HG03469 (cell line): ENCODE results near the gene ATP13A2.
"Not testable (repeated sequence)": the region's sequence is repeated elsewhere in the genome, so short reads cannot be mapped to it uniquely, and the experiment has no call there.

Experiments
- ATAC-seq: cut with Tn5 transposase; IDR thresholded peaks from one replicate; pipeline ENCODE4 v1.9.1; 2021; ENCODE audit warnings: mild to moderate bottlenecking, moderate library complexity, moderate number of reproducible peaks; ENCODE audit not compliant: unreplicated experiment

The ATP13A2 gene

GRCh38 chr1:16979475-16980327 is 32.0 kb downstream of the ATP13A2 start:
- ATAC-seq, result no peak

- ATAC-seq, result no peak
Observed at GRCh38 chr1:16978567-16979474, 32.9 kb downstream of the ATP13A2 start.

GRCh38 chr1:16978139-16978538 is 33.6 kb downstream of the ATP13A2 start:
- ATAC-seq, result no peak

- ATAC-seq, result no peak
Observed at GRCh38 chr1:16977377-16977776, 34.4 kb downstream of the ATP13A2 start.

- ATAC-seq, result no peak
Observed at GRCh38 chr1:16976966-16977365, 34.8 kb downstream of the ATP13A2 start.

GRCh38 chr1:16975838-16976237 is 35.9 kb downstream of the ATP13A2 start:
- ATAC-seq, result no peak

GRCh38 chr1:16975211-16975610 is 36.5 kb downstream of the ATP13A2 start:
- ATAC-seq, result no peak

- ATAC-seq, result no peak
Observed at GRCh38 chr1:16973215-16973614, 38.5 kb downstream of the ATP13A2 start.

GRCh38 chr1:16972189-16972895 is 39.4 kb downstream of the ATP13A2 start:
- ATAC-seq, result no peak

- ATAC-seq, result no peak
Observed at GRCh38 chr1:16971341-16972188, 40.2 kb downstream of the ATP13A2 start.

- no peak for ATAC-seq
Observed at GRCh38 chr1:16970132-16970910, 41.4 kb downstream of the ATP13A2 start.

GRCh38 chr1:16969651-16970050 is 42.1 kb downstream of the ATP13A2 start:
- ATAC-seq, result no peak

GRCh38 chr1:16969057-16969611 is 42.6 kb downstream of the ATP13A2 start:
- no peak for ATAC-seq

- ATAC-seq, result no peak
Observed at GRCh38 chr1:16968372-16968771, 43.4 kb downstream of the ATP13A2 start.

- ATAC-seq, result no peak
Observed at GRCh38 chr1:16967962-16968361, 43.8 kb downstream of the ATP13A2 start.

GRCh38 chr1:16967095-16967575 is 44.6 kb downstream of the ATP13A2 start:
- no peak for ATAC-seq

GRCh38 chr1:16966282-16966681 is 45.4 kb downstream of the ATP13A2 start:
- ATAC-seq, result no peak

GRCh38 chr1:16965486-16966067 is 46.2 kb downstream of the ATP13A2 start:
- no peak for ATAC-seq

GRCh38 chr1:16964169-16964568 is 47.6 kb downstream of the ATP13A2 start:
- ATAC-seq, result not testable (repeated sequence)
